Psoas muscle (tissue), 8 donors: ENCODE measurements around the gene DHRS1. TPM values are rescaled to one million over a fixed set of nuclear protein-coding genes. Genes with fewer than 3 reads are reported as not detected.

Experiments
- ATAC-seq, 4 donors: fragments of 200-7000 bp; cut with Tn5 transposase; one replicate each; pipeline ENCODE4 v1.9.1; 2020; ENCODE audit warnings: moderate library complexity in 3 of 4, mild to moderate bottlenecking in 2 of 4
- DNase-seq, 2 donors: peaks; one replicate each; pipeline ENCODE4 v3.0.0-alpha.2; 2020
- H3K27ac ChIP-seq: fragments of 200-600 bp; one replicate; pipeline ENCODE4 v1.8.0; 2022
- H3K27me3 ChIP-seq, 3 donors: fragments of 200-600 bp in 1 of 3; one replicate each; pipeline versions ENCODE4 v1.6.1 to v1.8.0; 2013 to 2022; ENCODE audit warnings: low read length in 2 of 3, mild to moderate bottlenecking in 2 of 3, moderate library complexity in 1 of 3; ENCODE audit not compliant: insufficient read depth in 3 of 3
- H3K36me3 ChIP-seq, 2 donors: fragments of 200-600 bp in 1 of 2; one replicate each; pipeline versions ENCODE4 v1.6.1 to v1.8.0; 2013 to 2022; ENCODE audit warnings: low read depth in 1 of 2, mild to moderate bottlenecking in 1 of 2, moderate library complexity in 1 of 2; ENCODE audit not compliant: insufficient read depth in 1 of 2
- H3K4me1 ChIP-seq: fragments of 200-600 bp; one replicate; pipeline ENCODE4 v1.8.0; 2022
- H3K4me3 ChIP-seq: fragments of 200-600 bp; one replicate; pipeline ENCODE4 v1.8.0; 2022; ENCODE audit warnings: mild to moderate bottlenecking
- H3K9me3 ChIP-seq: fragments of 200-600 bp; one replicate; pipeline ENCODE4 v1.8.0; 2022
- WGBS, 3 donors: extraction: QIAGEN DNeasy Blood & Tissue Kit; methylation state at CpG; one replicate each; pipeline versions ENCODE4 v1.1.6 to v1.1.7; 2013; 5-methylcytosine and 5-hydroxymethylcytosine counted together
- intact Hi-C, 2 donors: fragments of 100-400 bp; cut with DNase I; formaldehyde crosslinking; loops; one replicate each; pipeline versions ENCODE4 v1.11.0 to v1.14.2; 2022
- polyA plus RNA-seq, 3 donors: library from polyadenylated mRNA; stranded (reverse); fragments of 200-250 nt; gene quantifications; one replicate each; pipeline ENCODE4 v1.2.3, GENCODE V29; 2013
- total RNA-seq, 4 donors: library from RNA; stranded (reverse); fragmentation: NEBNext Ultra II Directional in 2 of 4; extraction: Animal tissue kit (Norgen Biotek cat#: 25700) in 2 of 4; gene quantifications; one replicate each; pipeline versions ENCODE4 v1.2.1 to v1.2.4, GENCODE V29; 2021 to 2023
- TF ChIP-seq, protein P1 (sequence below): fragments of 200-600 bp; IDR thresholded peaks from one replicate; pipeline ENCODE4 v1.8.0; 2022; ENCODE audit warnings: antibody characterized with exemption
- donor health status: healthy with polysubstance abuse.
- donor health status: DM: no; HTN: no; CAD: no; lungs with moderate emphysema.
- donor health status: Bipolar disorder and iron deficiency.
- donor health status: healthy.
- donor health status: DM: yes; HTN: yes; CAD: no.
- donor health status: DM: no; HTN: no; CAD: no.
- donor health status: DM: no; HTN: no; CAD: no.
- donor health status: DM: yes; HTN: yes; CAD: no.

DHRS1 gene
- total and polyA plus RNA-seq, 7 donors, result 1.5 to 6.4 (median 3.1) TPM

DNA sequence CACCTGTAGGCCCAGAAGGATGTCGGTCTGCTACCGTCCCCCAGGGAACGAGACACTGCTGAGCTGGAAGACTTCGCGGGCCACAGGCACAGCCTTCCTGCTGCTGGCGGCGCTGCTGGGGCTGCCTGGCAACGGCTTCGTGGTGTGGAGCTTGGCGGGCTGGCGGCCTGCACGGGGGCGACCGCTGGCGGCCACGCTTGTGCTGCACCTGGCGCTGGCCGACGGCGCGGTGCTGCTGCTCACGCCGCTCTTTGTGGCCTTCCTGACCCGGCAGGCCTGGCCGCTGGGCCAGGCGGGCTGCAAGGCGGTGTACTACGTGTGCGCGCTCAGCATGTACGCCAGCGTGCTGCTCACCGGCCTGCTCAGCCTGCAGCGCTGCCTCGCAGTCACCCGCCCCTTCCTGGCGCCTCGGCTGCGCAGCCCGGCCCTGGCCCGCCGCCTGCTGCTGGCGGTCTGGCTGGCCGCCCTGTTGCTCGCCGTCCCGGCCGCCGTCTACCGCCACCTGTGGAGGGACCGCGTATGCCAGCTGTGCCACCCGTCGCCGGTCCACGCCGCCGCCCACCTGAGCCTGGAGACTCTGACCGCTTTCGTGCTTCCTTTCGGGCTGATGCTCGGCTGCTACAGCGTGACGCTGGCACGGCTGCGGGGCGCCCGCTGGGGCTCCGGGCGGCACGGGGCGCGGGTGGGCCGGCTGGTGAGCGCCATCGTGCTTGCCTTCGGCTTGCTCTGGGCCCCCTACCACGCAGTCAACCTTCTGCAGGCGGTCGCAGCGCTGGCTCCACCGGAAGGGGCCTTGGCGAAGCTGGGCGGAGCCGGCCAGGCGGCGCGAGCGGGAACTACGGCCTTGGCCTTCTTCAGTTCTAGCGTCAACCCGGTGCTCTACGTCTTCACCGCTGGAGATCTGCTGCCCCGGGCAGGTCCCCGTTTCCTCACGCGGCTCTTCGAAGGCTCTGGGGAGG lies 11.3 kb upstream of the DHRS1 start, which contains the start of gene LTB4R:
TSS of gene LTB4R (plus strand) at position 857 of the 959 bp plus-strand sequence. CDS start 4,150 bp downstream, outside the sequence.
- H3K4me1 ChIP-seq, result peaks cover 13% of the 10 kb centered on the region
- peak within 1 kb of the TSS; percentile 68 for H3K4me3 ChIP-seq
- no peaks in the 10 kb centered on the region for H3K9me3 ChIP-seq
- ATAC-seq, result peak; percentile 86 to 91 (median 90)
- peaks cover 0 to 22% of the 10 kb centered on the region in 2 donors for H3K36me3 ChIP-seq
- intact Hi-C loops, result no loop called here
- WGBS, 3 donors, result 14 to 18% (median 17%) methylated on average over 82 to 99 of the region's 99 CpGs
- H3K27me3 ChIP-seq, result peaks cover 0 to 5% (median 0%) of the 10 kb centered on the region in 3 donors
- TF ChIP-seq, protein P1, sequence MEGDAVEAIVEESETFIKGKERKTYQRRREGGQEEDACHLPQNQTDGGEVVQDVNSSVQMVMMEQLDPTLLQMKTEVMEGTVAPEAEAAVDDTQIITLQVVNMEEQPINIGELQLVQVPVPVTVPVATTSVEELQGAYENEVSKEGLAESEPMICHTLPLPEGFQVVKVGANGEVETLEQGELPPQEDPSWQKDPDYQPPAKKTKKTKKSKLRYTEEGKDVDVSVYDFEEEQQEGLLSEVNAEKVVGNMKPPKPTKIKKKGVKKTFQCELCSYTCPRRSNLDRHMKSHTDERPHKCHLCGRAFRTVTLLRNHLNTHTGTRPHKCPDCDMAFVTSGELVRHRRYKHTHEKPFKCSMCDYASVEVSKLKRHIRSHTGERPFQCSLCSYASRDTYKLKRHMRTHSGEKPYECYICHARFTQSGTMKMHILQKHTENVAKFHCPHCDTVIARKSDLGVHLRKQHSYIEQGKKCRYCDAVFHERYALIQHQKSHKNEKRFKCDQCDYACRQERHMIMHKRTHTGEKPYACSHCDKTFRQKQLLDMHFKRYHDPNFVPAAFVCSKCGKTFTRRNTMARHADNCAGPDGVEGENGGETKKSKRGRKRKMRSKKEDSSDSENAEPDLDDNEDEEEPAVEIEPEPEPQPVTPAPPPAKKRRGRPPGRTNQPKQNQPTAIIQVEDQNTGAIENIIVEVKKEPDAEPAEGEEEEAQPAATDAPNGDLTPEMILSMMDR, result peak; percentile 48
- DNase-seq, result peak; percentile 79 to 89
- H3K27ac ChIP-seq, result peak within 1 kb of the TSS; percentile 79

DNA sequence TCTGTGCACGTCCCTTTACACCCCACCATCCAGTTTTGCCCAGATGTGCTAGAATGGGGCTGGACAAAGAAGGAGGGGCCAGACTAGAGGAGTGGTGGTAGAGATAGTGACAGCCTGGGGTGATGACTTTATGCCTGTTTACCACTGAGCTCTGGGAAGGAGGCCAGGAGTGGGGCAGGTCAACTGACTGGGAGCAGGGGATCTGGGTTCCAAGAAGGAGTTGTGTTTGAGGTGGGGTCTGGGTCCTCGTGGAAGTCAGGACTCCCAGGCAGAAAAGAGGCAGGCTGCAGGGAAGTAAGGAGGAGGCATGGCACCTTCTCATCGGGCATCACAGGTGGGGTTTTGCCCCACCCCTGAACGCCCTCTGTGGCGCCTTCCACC lies 10.7 kb upstream of the DHRS1 start:
- 22 to 30% (median 28%) methylated on average over 3 to 5 of the region's 5 CpGs for WGBS, 3 donors
- TF ChIP-seq, protein P1, result no peak
- Histone ChIP-seq H3K36me3 (peaks cover 0 to 29% of the 10 kb centered on the region in 2 donors), H3K9me3 (no peaks in the 10 kb centered on the region), H3K4me3 (peak overlapping the region; percentile 68), H3K4me1 (peaks cover 13% of the 10 kb centered on the region), H3K27me3 (no peaks in the 10 kb centered on the region), H3K27ac (peak overlapping the region; percentile 79)
- intact Hi-C loops, result no loop called here
- ATAC-seq, result no peak
- no peak for DNase-seq

GRCh38 chr14:24309538-24310264 lies 10.1 kb upstream of the DHRS1 start, which contains the start of gene LTB4R2:
Gene LTB4R2, plus strand, starts transcription at chr14:24310140. Its CDS starts 525 bp downstream, at chr14:24310665.
- TF ChIP-seq, protein P1, result no peak
- peaks cover 0 to 34% of the 10 kb centered on the region in 2 donors for H3K36me3 ChIP-seq
- ATAC-seq (no peak), DNase-seq (no peak)
- no peaks in the 10 kb centered on the region for H3K9me3 ChIP-seq
- peaks cover 13% of the 10 kb centered on the region for H3K4me1 ChIP-seq
- H3K27ac ChIP-seq, result peak within 1 kb of the TSS; percentile 79
- whole genome bisulfite sequencing, 3 donors, result 69 to 80% (median 75%) methylated on average over 5 of the region's 5 CpGs
- peak within 1 kb of the TSS; percentile 68 for H3K4me3 ChIP-seq
- H3K27me3 ChIP-seq, result no peaks in the 10 kb centered on the region
- intact Hi-C loops, result loop anchor here in 1 of 2 donors (5.0 kb wide), 1 partner anchor 252 kb away; no protein-coding TSS in a partner anchor

- Histone ChIP-seq H3K4me3 (no peak overlapping the region), H3K9me3 (no peaks in the 10 kb centered on the region), H3K4me1 (peaks cover 13% of the 10 kb centered on the region), H3K27ac (no peak overlapping the region), H3K27me3 (no peaks in the 10 kb centered on the region), H3K36me3 (peaks cover 0 to 46% of the 10 kb centered on the region in 2 donors)
- no peak for ATAC-seq
- 78 to 94% (median 80%) methylated on average over 6 to 7 of the region's 7 CpGs for WGBS, 3 donors
- intact Hi-C loops, result loop anchor here in 1 of 2 donors (5.0 kb wide), 1 partner anchor 251 kb away; no protein-coding TSS in a partner anchor
- TF ChIP-seq, protein P1, result peak; percentile 17
- no peak for DNase-seq
Observed at GRCh38 chr14:24308342-24309124, 9.0 kb upstream of the DHRS1 start.
